ENCODE results near the gene ZNF280C. TPM values are rescaled to one million over a fixed set of nuclear protein-coding genes. Genes with fewer than 3 reads are reported as not detected.

The ZNF280C gene
- total and polyA plus RNA-seq, 2 of the 13 experiments (the other 11 are each of a cell fraction or from before 2014, with no cell fraction given): 3.0 to 3.3 TPM

GRCh38 chrX:130184857-130185256 is 83.8 kb downstream of the ZNF280C start:
- ATAC-seq (no peak), DNase-seq (ENCODE audit: low spot score) (no peak), FAIRE-seq (no peak)
- POLR2A ChIA-PET: no interaction called here
- no TSS peak for BruUV-seq (replicated peaks)
- no peak overlapping the region for H2AFZ ChIP-seq (ENCODE audit: low read length)
- no peaks in the 10 kb centered on the region for H3K9me3 ChIP-seq (ENCODE audit: low read length)
- H3K4me2 ChIP-seq (ENCODE audit: low read depth, low read length): no peak overlapping the region
- no peaks in the 10 kb centered on the region for H4K20me1 ChIP-seq (ENCODE audit: insufficient read depth, low read length)
- no peak overlapping the region for H3K27ac ChIP-seq (ENCODE audit: extremely low read length, insufficient read depth, low read length)
- H3K36me3 ChIP-seq (replicated peaks in 1 of 2; ENCODE audit: control insufficient read depth in 1 of 2, insufficient read depth in 2 of 2, low read length in 2 of 2): no peaks in the 10 kb centered on the region
- H3K79me2 ChIP-seq (ENCODE audit: insufficient read depth, low read length): no peaks in the 10 kb centered on the region
- CTCF ChIA-PET (ENCODE audit: low intra/inter-chr PET ratio, low total read pairs): no interaction called here
- no peaks in the 10 kb centered on the region for H3K4me1 ChIP-seq (ENCODE audit: insufficient read depth, low read length)
- no peak overlapping the region for H3K9ac ChIP-seq (ENCODE audit: insufficient read depth, low read depth, low read length)
- 17% methylated on average over 2 of the region's 2 CpGs for WGBS (ENCODE audit: low lambda C conversion rate)
- no peaks in the 10 kb centered on the region for H3K27me3 ChIP-seq (ENCODE audit: control insufficient read depth in 1 of 2, insufficient read depth in 2 of 2, low read length in 2 of 2)
- no peak for TF ChIP-seq CBX5 (CRISPR knock-in tag; IDR thresholded peaks at IDR 0.05; ENCODE audit: borderline replicate concordance)
- no peak for TF ChIP-seq JUN (CRISPR knock-in tag; IDR thresholded peaks at IDR 0.05)
- no peak for TF ChIP-seq ZNF136 (CRISPR knock-in tag; IDR thresholded peaks at IDR 0.05; ENCODE audit: low read depth)
- TF ChIP-seq ATF3 (CRISPR knock-in tag; IDR thresholded peaks at IDR 0.05): no peak
- no peak for TF ChIP-seq EED (CRISPR knock-in tag; IDR thresholded peaks at IDR 0.05)
- TF ChIP-seq ZNF143 (CRISPR knock-in tag; IDR thresholded peaks at IDR 0.05): no peak
- no peak for TF ChIP-seq ZNF879 (CRISPR knock-in tag; IDR thresholded peaks at IDR 0.05)
- TF ChIP-seq TBX3 (IDR thresholded peaks at IDR 0.05; ENCODE audit: borderline replicate concordance): no peak
- no peak for TF ChIP-seq TCF12 (IDR thresholded peaks at IDR 0.05)
- no peak for TF ChIP-seq TCF12 (CRISPR knock-in tag; IDR thresholded peaks at IDR 0.05)
- TF ChIP-seq ZNF296 (CRISPR knock-in tag; conservative IDR thresholded peaks at IDR 0.05): no peak
- no peak for TF ChIP-seq ZNF30 (CRISPR knock-in tag; IDR thresholded peaks at IDR 0.05)
- TF ChIP-seq ZNF207 (IDR thresholded peaks at IDR 0.05; ENCODE audit: borderline replicate concordance): no peak
- TF ChIP-seq TARDBP (CRISPR knock-in tag; IDR thresholded peaks at IDR 0.05): no peak
- intact Hi-C loops (cut with micrococcal nuclease; ENCODE audit: unreplicated experiment) (no loop called here), in situ Hi-C loops (cut with HindIII; ENCODE audit: extremely low pct_ligation_motif_present, low pct_unique_long_range_greater_than_20kb) (no loop called here)
- H3K4me3 ChIP-seq (replicated peaks in 1 of 3; ENCODE audit: insufficient read depth in 1 of 3, low read depth in 2 of 3, low read length in 3 of 3): no peak overlapping the region
